Jurkat, Clone E6-1 (cell line): ENCODE data around the gene SCLY.
"Not testable (repeated sequence)": the region's sequence is repeated elsewhere in the genome, so short reads cannot be mapped to it uniquely, and the experiment has no call there.

Experiments used
- DNase-seq: peaks from one replicate; pipeline ENCODE4 v3.0.0-alpha.2; 2011; ENCODE audit warnings: low read depth, low spot score
- H3K4me3 ChIP-seq: 2 replicates; pipeline ENCODE4 v1.5.1; 2011; ENCODE audit warnings: mild to moderate bottlenecking, low read length, control low read depth, moderate library complexity

Gene SCLY

GRCh38 chr2:238038203-238038602 is 22.6 kb upstream of the SCLY start:
- no peak overlapping the region for H3K4me3 ChIP-seq
- no peak for DNase-seq

- DNase-seq: no peak
- no peak overlapping the region for H3K4me3 ChIP-seq
These were observed 21.6 kb upstream of the SCLY start for GRCh38 chr2:238039151-238039550.

GRCh38 chr2:238039985-238040384 is 20.8 kb upstream of the SCLY start:
- DNase-seq: no peak
- no peak overlapping the region for H3K4me3 ChIP-seq

- H3K4me3 ChIP-seq: no peak overlapping the region
- no peak for DNase-seq
These were observed 19.9 kb upstream of the SCLY start for GRCh38 chr2:238040918-238041317.

- no peak for DNase-seq
- H3K4me3 ChIP-seq: no peak overlapping the region
These were observed 18.7 kb upstream of the SCLY start for GRCh38 chr2:238042090-238042489.

- no peak overlapping the region for H3K4me3 ChIP-seq
- DNase-seq: no peak
These were observed 17.8 kb upstream of the SCLY start for GRCh38 chr2:238042849-238043584.

- no peak for DNase-seq
- no peak overlapping the region for H3K4me3 ChIP-seq
These were observed 16.9 kb upstream of the SCLY start for GRCh38 chr2:238043851-238044250.

GRCh38 chr2:238045575-238045974 is 15.2 kb upstream of the SCLY start:
- no peak overlapping the region for H3K4me3 ChIP-seq
- DNase-seq: no peak

GRCh38 chr2:238046725-238047270 is 14.0 kb upstream of the SCLY start:
- no peak overlapping the region for H3K4me3 ChIP-seq
- no peak for DNase-seq

GRCh38 chr2:238053191-238053776 is 7.5 kb upstream of the SCLY start:
- no peak for DNase-seq

GRCh38 chr2:238055841-238056240 is 5.0 kb upstream of the SCLY start:
- no peak overlapping the region for H3K4me3 ChIP-seq

More at GRCh38 chr2:238053191-238053776, 7.5 kb upstream of the SCLY start:
- no peak overlapping the region for H3K4me3 ChIP-seq

GRCh38 chr2:238057696-238058575 is 2.9 kb upstream of the SCLY start:
- not testable (repeated sequence) for DNase-seq, H3K4me3 ChIP-seq

More at GRCh38 chr2:238055841-238056240, 5.0 kb upstream of the SCLY start:
- no peak for DNase-seq

GRCh38 chr2:238059505-238059904 is 1.3 kb upstream of the SCLY start:
- H3K4me3 ChIP-seq: peak overlapping the region; percentile 76

GRCh38 chr2:238060096-238060541 is 682 bp upstream of the SCLY start:
- DNase-seq: no peak
- peak overlapping the region; percentile 76 for H3K4me3 ChIP-seq

More at GRCh38 chr2:238059505-238059904, 1.3 kb upstream of the SCLY start:
- no peak for DNase-seq

- peak overlapping the region; percentile 90 for H3K4me3 ChIP-seq
- peak; percentile 38 for DNase-seq
These were observed 758 bp downstream of the SCLY start for GRCh38 chr2:238061315-238062202.

- no peak overlapping the region for H3K4me3 ChIP-seq
- no peak for DNase-seq
These were observed 2.8 kb downstream of the SCLY start for GRCh38 chr2:238063414-238064189.

GRCh38 chr2:238064376-238064775 is 3.6 kb downstream of the SCLY start:
- no peak for DNase-seq
- H3K4me3 ChIP-seq: no peak overlapping the region
